HEK293 (cell line): ENCODE data around the gene METTL6.

Experiments
- ATF2 ChIP-seq: fragments of 450-650 bp; formaldehyde crosslinking; IDR thresholded peaks from 2 replicates; pipeline ENCODE4 v1.5.1; 2016; ENCODE audit warnings: missing biosample characterization, missing genetic modification characterization, low read depth
- CTCF ChIP-seq: fragments of 450-650 bp; formaldehyde crosslinking; IDR thresholded peaks from 2 replicates; pipeline ENCODE4 v1.5.1; 2016; ENCODE audit warnings: missing biosample characterization, missing genetic modification characterization
- ELK4 ChIP-seq: IDR thresholded peaks from 2 replicates; pipeline ENCODE4 v1.6.1; 2011; ENCODE audit warnings: mild to moderate bottlenecking, low read depth, low read length, borderline replicate concordance
- KLF16 ChIP-seq: fragments of 450-650 bp; formaldehyde crosslinking; IDR thresholded peaks from 2 replicates; pipeline ENCODE4 v1.5.1; 2017; ENCODE audit warnings: missing biosample characterization, missing genetic modification characterization
- KLF9 ChIP-seq: fragments of 450-650 bp; formaldehyde crosslinking; IDR thresholded peaks from 2 replicates; pipeline ENCODE4 v1.5.1; 2016; ENCODE audit warnings: missing biosample characterization, missing genetic modification characterization, low read depth
- PRDM6 ChIP-seq: fragments of 450-650 bp; formaldehyde crosslinking; IDR thresholded peaks from 2 replicates; pipeline ENCODE4 v1.5.1; 2017; ENCODE audit warnings: missing biosample characterization, missing genetic modification characterization
- REST ChIP-seq: fragments of 450-650 bp; formaldehyde crosslinking; IDR thresholded peaks from 2 replicates; pipeline ENCODE4 v1.5.1; 2016; ENCODE audit warnings: missing biosample characterization, missing genetic modification characterization
- ZBTB26 ChIP-seq: fragments of 450-650 bp; formaldehyde crosslinking; optimal IDR thresholded peaks from 2 replicates; pipeline ENCODE3; 2016; ENCODE audit warnings: missing biosample characterization, mild to moderate bottlenecking, missing genetic modification characterization
- ZNF140 ChIP-seq: fragments of 450-650 bp; formaldehyde crosslinking; IDR thresholded peaks from 2 replicates; pipeline ENCODE4 v1.5.1; 2016; ENCODE audit warnings: missing biosample characterization, missing genetic modification characterization
- ZNF157 ChIP-seq: fragments of 450-650 bp; formaldehyde crosslinking; IDR thresholded peaks from 2 replicates; pipeline ENCODE4 v1.5.1; 2016; ENCODE audit warnings: missing biosample characterization, missing genetic modification characterization
- ZNF2 ChIP-seq: fragments of 450-650 bp; formaldehyde crosslinking; IDR thresholded peaks from 2 replicates; pipeline ENCODE4 v1.5.1; 2016; ENCODE audit warnings: missing biosample characterization, missing genetic modification characterization
- ZNF707 ChIP-seq: fragments of 450-650 bp; formaldehyde crosslinking; IDR thresholded peaks from 2 replicates; pipeline ENCODE4 v1.5.1; 2016; ENCODE audit warnings: missing biosample characterization, missing genetic modification characterization
- ZXDB ChIP-seq: fragments of 450-650 bp; formaldehyde crosslinking; IDR thresholded peaks from 2 replicates; pipeline ENCODE4 v1.5.1; 2016; ENCODE audit warnings: missing biosample characterization, missing genetic modification characterization

- TF ChIP-seq ZBTB26 (tag by site-specific recombination) (no peak), ZXDB (no peak), CTCF (no peak), ZNF2 (no peak), KLF16 (tag by site-specific recombination) (no peak), ZNF157 (tag by site-specific recombination) (no peak), ZNF707 (tag by site-specific recombination) (no peak), ELK4 (no peak), PRDM6 (tag by site-specific recombination) (no peak), KLF9 (tag by site-specific recombination) (no peak), REST (tag by site-specific recombination) (no peak), ZNF140 (tag by site-specific recombination) (no peak), ATF2 (tag by site-specific recombination) (no peak)
These were observed 39.6 kb downstream of the METTL6 start for GRCh38 chr3:15387735-15388134.
